DND-41 (cell line): ENCODE data around the gene FAM20C.

ENCODE experiments used
- EZH2 ChIP-seq: IDR thresholded peaks from 3 replicates; pipeline ENCODE4 v1.6.1; 2012; ENCODE audit warnings: borderline replicate concordance, low read depth, mild to moderate bottlenecking, moderate library complexity, low read length, inconsistent platforms; ENCODE audit not compliant: severe bottlenecking
- TF ChIP-seq, protein P1 (sequence below): IDR thresholded peaks from 2 replicates; pipeline ENCODE4 v1.5.1; 2012; ENCODE audit warnings: borderline replicate concordance, low read length, moderate library complexity, mild to moderate bottlenecking; ENCODE audit not compliant: poor library complexity, severe bottlenecking; ENCODE audit errors: extremely low read depth

DNA sequence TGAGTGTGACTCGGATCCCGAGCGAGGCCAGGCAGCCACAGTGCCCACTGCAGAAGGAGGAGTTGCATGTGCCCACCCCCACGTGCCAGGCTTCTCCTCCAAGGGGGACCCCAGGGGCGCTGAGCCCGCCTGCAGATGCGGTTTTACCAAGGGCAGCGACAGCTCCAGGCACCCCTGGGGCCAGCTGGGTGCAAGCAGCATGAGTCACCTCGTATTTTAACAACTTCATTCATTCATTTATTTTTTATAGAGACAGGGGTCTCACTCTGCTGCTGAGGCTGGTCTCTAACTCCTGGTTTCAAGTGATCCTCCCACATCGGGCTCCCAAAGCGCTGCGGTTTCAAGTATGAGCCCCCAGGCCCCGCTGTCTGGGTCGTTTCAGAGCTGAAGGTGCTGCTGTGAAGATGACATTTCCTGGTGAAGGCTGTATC is 96.3 kb downstream of the FAM20C start:
- TF ChIP-seq EZH2: no peak
- TF ChIP-seq, protein P1, sequence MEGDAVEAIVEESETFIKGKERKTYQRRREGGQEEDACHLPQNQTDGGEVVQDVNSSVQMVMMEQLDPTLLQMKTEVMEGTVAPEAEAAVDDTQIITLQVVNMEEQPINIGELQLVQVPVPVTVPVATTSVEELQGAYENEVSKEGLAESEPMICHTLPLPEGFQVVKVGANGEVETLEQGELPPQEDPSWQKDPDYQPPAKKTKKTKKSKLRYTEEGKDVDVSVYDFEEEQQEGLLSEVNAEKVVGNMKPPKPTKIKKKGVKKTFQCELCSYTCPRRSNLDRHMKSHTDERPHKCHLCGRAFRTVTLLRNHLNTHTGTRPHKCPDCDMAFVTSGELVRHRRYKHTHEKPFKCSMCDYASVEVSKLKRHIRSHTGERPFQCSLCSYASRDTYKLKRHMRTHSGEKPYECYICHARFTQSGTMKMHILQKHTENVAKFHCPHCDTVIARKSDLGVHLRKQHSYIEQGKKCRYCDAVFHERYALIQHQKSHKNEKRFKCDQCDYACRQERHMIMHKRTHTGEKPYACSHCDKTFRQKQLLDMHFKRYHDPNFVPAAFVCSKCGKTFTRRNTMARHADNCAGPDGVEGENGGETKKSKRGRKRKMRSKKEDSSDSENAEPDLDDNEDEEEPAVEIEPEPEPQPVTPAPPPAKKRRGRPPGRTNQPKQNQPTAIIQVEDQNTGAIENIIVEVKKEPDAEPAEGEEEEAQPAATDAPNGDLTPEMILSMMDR: no peak
